Measurements from ENCODE around the gene MS4A4E.

- TF ChIP-seq, protein P1, sequence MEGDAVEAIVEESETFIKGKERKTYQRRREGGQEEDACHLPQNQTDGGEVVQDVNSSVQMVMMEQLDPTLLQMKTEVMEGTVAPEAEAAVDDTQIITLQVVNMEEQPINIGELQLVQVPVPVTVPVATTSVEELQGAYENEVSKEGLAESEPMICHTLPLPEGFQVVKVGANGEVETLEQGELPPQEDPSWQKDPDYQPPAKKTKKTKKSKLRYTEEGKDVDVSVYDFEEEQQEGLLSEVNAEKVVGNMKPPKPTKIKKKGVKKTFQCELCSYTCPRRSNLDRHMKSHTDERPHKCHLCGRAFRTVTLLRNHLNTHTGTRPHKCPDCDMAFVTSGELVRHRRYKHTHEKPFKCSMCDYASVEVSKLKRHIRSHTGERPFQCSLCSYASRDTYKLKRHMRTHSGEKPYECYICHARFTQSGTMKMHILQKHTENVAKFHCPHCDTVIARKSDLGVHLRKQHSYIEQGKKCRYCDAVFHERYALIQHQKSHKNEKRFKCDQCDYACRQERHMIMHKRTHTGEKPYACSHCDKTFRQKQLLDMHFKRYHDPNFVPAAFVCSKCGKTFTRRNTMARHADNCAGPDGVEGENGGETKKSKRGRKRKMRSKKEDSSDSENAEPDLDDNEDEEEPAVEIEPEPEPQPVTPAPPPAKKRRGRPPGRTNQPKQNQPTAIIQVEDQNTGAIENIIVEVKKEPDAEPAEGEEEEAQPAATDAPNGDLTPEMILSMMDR (IDR thresholded peaks at IDR 0.05), result peak in 4 of 5 experiments; percentile 28 to 41 (median 34)
- TF ChIP-seq POLR2A (IDR thresholded peaks at IDR 0.05), result no peak
These were observed 8.7 kb upstream of the MS4A4E start for GRCh38 chr11:60251485-60252212.
